Uterus (tissue), 2 donors: ENCODE results near the gene SELENOS.

ENCODE experiments used
- POLR2A ChIP-seq, 2 donors: fragments of 450-650 bp; IDR thresholded peaks; one replicate each; pipeline ENCODE4 v1.6.1; 2016; ENCODE audit warnings: antibody characterized with exemption in 2 of 2, mild to moderate bottlenecking in 1 of 2, moderate library complexity in 1 of 2
- TF ChIP-seq, protein P1 (sequence below), 4 experiments: fragments of 200-600 bp in 2 of 4; fragments of 450-650 bp in 2 of 4; sonication (generic) in 2 of 4; IDR thresholded peaks; one replicate each; pipeline ENCODE4 v1.5.1; 2016 to 2019; ENCODE audit warnings: antibody characterized with exemption in 4 of 4, mild to moderate bottlenecking in 2 of 4, moderate library complexity in 1 of 4

DNA sequence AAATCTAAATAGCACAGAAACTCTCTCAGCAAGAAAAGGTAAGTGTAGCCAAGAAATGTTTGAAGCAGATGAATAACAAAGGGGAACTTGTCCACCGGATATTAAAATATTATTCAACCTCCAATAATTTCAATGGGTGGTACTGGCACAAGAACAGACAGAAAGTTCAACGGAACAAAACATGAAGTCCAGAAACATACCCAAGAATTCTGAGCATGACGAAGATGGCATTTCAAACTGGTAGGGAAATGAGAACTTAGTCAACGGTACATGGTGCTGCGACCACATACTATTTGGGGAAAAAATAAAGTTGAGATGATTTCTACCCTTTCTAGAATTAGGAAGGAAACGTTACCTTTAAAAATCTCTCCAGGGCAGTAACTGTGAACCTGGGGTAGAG is 30.9 kb downstream of the SELENOS start:
- TF ChIP-seq, protein P1, sequence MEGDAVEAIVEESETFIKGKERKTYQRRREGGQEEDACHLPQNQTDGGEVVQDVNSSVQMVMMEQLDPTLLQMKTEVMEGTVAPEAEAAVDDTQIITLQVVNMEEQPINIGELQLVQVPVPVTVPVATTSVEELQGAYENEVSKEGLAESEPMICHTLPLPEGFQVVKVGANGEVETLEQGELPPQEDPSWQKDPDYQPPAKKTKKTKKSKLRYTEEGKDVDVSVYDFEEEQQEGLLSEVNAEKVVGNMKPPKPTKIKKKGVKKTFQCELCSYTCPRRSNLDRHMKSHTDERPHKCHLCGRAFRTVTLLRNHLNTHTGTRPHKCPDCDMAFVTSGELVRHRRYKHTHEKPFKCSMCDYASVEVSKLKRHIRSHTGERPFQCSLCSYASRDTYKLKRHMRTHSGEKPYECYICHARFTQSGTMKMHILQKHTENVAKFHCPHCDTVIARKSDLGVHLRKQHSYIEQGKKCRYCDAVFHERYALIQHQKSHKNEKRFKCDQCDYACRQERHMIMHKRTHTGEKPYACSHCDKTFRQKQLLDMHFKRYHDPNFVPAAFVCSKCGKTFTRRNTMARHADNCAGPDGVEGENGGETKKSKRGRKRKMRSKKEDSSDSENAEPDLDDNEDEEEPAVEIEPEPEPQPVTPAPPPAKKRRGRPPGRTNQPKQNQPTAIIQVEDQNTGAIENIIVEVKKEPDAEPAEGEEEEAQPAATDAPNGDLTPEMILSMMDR (IDR thresholded peaks at IDR 0.05): no peak
- no peak for TF ChIP-seq POLR2A (IDR thresholded peaks at IDR 0.05)
